B cell (primary cell): ENCODE measurements around the gene GPR146.

Experiments used
- CTCF ChIP-seq: fragments of 200-600 bp; IDR thresholded peaks from one replicate; pipeline ENCODE4 v1.8.0; 2022; ENCODE audit warnings: antibody characterized with exemption, mild to moderate bottlenecking
- EZH2 ChIP-seq: IDR thresholded peaks from 2 replicates; pipeline ENCODE4 v1.6.1; 2012; ENCODE audit warnings: borderline replicate concordance, low read depth, mild to moderate bottlenecking, moderate library complexity, low read length; ENCODE audit not compliant: insufficient read depth, poor library complexity, severe bottlenecking

GRCh38 chr7:1041551-1042491 is 2.5 kb upstream of the GPR146 start:
- TF ChIP-seq CTCF = no peak
- no peak for TF ChIP-seq EZH2
